Stimulated activated CD8-positive, alpha-beta memory T cell treated with anti-CD3 and anti-CD28 coated beads, Interleukin-4, amount 100 ng/mL, for 24 hours (primary cell): ENCODE measurements around the gene OR11A1.

ENCODE experiments used
- DNase-seq: peaks from one replicate; pipeline ENCODE4 v3.0.0-alpha.2; 2020; ENCODE audit warnings: low read depth

OR11A1 gene, protein sequence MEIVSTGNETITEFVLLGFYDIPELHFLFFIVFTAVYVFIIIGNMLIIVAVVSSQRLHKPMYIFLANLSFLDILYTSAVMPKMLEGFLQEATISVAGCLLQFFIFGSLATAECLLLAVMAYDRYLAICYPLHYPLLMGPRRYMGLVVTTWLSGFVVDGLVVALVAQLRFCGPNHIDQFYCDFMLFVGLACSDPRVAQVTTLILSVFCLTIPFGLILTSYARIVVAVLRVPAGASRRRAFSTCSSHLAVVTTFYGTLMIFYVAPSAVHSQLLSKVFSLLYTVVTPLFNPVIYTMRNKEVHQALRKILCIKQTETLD

DNA sequence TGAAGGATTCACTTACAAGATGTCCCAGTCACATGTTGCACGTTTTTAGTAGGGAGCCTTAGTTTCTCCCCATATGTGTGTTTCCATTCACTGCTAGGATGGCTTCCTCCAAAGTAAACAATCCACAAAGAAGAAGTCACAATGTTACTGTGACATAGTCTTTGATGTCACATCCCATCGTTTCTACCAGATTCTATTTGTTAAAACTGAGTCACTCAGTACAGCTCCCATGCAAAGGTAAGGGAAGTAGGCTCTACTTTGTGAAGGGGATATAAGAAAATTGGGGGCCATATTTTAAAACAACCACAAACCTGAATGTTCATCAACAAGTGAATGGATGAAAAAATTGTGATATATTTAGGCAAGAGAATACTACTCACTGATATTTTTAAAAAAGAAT lies at the start of gene OR11A1, which contains the start of gene OR2H1:
Gene OR11A1 (minus strand): TSS at position 101 of the 400 bp plus-strand sequence. CDS start 29,430 bp downstream, outside the sequence.
Gene OR2H1 (plus strand): TSS at position 185 of the 400 bp plus-strand sequence. CDS start 4,615 bp downstream, outside the sequence.
- DNase-seq, result no peak

DNA sequence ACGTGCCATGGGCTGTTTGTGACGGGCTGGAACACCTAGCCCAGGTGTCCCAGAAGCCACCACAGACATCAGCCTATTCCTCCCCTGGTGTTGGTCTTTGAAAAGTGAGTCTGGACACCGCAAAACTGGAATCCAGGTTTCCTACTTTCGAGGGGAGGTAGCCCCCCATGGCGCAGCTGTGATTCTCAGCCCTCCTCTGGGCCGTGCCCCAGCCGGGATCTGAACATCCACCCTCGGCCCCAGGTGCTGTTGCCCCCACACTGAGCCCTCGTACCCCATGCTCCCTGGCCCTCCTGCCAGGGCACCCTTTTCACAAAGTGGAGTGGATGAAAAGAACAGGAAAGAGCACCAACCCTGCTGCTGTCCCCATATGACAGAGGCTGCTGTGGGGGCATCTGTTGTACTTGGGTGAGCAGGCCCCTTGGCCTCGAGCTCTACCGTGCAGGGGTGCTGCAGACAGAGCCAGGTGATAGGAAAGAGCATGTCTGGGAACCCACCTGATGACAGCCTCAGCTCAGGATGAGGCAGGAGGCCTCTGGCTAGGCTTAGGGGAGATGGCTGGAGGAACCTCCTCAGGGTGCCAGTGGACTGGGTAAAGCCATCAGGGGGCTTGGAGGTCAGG lies 49.7 kb upstream of the OR11A1 start:
- DNase-seq, result no peak

DNA sequence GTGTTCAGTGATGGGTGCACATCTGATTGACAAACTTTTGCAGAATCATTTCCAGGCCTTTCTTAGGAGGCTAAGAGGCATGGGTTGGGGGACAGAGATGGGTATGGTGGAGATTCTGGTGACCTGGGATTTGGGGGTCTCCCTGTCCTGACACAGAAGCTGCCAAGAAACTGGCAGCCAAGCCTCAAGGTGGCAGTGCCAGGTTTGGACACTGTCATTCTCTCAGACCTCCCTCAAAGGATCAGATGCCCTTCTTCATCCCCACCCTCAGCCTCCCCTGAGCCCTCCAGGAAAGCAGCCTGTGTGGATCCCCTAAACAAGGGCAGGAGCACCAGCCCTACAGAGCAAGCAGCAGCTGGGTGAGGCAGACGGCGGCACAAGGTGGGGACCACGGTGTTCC lies 48.9 kb upstream of the OR11A1 start:
- no peak for DNase-seq

DNA sequence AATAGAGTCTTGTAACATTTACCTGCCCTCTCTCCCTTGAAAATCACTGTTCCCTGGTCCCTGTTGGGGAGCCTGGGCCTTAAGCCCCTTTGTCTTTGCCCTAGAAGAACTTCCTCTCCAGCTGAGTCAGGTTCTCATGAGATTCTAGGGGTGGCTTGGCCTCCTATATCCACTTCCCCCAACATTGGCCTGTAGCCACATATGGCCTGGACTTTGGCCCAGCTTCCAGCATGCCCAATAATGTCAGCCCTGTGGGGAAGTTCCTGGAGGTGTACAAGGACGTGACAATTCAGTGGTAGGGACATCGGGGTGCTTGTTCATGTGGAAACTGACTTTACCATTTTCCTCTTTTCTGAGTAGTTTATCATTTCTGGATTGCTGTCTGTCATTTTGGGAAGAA lies 48.1 kb upstream of the OR11A1 start:
- DNase-seq, result no peak

DNA sequence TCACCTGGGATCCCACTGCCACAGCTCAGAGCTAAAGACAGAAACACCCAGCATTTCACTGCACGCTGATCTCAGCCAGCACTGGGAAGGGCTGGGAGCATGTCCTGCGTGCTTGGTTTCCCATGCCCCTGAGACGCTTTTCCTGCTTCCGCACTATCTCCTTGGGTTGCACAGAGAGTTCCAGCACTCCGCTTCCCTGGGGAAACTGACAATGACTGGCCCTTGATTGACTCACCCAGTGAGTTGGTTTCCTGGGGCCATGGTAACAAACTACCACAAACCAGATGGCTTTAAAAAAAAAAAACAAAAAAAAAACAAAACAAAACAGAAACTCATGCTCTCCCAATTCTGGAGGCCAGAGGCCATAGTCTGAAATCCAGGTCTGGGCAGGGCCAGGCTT lies 45.7 kb upstream of the OR11A1 start:
- no peak for DNase-seq

DNA sequence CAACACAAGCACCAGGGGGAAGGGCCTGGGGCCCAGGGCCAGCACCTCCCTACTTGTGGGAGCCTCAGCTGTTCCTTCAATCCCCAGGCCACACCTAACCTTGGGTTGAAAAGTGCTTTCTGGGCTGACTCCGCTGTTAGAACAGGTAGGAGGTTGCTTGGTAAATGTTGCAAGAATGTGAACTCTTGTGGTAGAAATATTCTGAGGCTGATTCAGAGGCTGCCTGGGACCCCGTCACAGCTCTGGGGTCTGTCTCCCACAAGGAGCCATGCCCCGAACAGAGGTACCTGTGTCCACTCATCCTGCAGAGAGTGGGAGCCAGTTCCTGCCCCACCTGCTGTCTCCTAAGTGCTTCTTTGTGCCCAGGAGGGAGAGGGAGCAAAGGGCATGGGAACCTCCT lies 45.3 kb upstream of the OR11A1 start:
- no peak for DNase-seq

DNA sequence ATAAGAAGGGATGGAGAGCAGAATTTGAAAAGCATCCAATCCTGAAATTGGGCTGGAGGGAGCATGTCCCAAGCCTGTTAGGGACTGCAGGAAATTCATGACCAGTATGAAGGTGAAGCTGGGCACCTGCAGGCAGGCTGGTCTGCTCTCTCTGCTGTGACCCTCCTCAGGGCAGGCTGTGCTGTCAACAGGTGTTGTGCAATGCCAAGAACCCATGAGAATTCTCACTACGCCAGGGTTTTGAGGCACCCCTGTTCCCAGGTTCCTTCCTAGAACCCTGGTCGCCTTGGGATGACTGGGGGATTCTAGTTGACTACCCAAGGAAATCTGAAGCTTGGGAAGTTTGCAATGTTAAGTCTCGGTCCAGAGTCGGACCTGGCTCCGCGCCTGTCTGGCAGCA lies 44.2 kb upstream of the OR11A1 start:
- no peak for DNase-seq

DNA sequence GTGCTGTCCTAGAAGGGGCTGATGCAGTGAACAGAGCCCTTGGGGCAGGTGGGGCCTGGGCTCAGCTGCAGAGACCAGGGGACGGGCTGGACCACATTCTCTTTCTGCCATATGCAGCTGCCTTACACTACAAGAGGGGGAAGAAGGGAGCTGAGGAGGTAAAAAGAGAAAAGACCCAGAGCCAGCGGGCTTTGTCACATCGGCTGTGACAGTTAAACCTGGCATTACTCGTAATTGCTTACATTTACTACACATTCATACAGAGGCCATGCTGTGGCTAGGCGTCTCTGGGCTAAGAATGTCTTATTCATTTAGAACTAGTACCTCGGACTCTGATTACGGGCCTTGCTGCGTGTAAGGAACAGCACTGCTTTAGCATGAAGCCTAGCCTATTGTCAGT lies 43.7 kb upstream of the OR11A1 start:
- no peak for DNase-seq

DNA sequence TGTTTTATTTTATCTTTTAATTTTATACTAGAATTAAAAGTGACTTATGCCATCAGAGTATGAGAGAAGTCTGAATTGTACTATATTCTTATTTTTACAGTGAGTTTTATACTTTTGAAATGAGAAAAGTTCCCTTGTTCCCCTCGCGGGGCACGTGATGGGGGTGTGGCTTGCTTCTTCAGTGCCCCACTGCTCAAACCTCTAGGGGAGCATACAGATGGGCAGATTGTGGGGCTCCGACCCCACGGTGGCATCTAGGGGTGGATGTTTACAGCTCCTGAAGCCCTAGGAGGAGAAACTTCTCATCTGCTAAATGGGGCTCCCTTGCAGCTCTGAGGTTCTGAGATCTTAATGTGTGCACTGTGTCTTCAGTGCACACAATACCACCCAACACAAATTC lies 42.8 kb upstream of the OR11A1 start:
- DNase-seq, result no peak

DNA sequence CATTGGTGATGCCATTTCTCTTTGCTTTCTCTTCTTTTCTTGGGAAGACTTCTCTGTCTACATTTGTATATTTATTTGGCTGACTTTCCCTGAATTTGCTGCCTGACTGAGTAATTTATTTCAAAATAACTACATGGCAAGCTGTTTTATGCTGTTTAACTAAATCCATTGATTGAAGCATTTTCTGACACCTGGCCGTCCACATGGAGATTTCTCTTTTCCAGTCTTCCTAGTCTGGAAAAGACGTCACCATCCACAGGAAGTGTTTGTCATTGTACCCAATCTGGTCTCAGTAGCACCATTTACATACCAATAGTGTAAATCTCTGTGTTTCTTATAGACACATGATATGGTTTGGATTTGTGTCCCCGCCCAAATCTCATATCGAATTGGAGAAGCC lies 40.1 kb upstream of the OR11A1 start:
- DNase-seq, result no peak

DNA sequence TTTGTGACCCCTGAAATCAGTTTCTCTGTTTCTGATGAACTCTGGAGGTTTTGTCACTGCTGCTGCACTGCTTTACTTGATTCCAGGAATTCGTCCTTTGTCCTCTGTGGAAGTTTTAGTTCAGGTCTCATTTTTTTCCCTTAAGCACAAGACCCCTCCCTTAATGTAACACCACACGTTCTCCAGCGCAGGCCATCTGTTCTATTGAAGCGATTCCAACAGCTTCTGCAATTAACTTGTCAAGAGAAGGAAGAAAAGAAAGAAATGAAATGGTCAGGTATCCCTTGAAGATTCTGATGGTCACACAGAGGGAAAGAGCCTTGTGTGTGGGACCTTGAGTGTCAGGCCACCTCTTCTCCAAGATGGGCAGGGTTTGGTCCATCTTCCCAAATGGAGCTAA lies 38.7 kb upstream of the OR11A1 start:
- DNase-seq, result no peak

DNA sequence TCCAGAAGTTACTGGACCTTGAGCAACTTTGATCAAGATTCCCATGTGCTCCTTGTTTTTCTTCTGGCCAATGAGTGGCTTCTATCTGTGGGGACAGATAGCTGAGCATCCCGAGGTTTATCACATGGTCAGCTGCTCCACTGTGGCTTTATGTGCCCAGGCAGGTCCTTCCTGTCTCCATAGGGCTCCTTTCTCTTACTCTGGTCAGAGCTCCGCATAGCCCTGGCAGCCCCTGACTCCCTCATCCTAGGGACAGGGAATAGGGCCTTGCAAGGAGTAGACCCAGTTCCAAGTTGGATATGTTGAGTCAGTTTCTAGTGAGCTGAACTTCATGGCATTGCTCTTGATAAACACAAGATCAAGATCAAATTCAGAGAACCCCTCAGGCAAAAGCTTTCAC lies 37.3 kb upstream of the OR11A1 start:
- DNase-seq, result no peak

DNA sequence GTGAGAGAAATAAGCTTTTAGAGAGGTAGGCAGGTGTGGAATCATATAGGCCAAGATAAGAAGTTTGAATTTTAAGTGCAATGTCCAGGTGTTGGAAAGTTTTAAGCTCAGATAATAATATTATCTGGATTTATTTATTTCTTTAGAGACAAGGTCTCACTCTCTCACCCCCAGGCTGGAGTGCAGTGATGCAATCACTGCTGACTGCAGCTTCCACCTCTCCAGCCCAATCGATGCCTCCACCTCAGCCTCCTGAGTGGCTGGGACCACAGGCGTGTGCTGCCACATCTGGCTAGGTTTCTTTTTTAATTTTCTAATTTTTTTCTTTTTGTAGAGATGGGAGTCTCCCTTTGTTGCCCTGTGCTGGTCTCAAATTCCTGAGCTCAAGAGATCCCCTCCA lies 36.4 kb upstream of the OR11A1 start:
- no peak for DNase-seq

DNA sequence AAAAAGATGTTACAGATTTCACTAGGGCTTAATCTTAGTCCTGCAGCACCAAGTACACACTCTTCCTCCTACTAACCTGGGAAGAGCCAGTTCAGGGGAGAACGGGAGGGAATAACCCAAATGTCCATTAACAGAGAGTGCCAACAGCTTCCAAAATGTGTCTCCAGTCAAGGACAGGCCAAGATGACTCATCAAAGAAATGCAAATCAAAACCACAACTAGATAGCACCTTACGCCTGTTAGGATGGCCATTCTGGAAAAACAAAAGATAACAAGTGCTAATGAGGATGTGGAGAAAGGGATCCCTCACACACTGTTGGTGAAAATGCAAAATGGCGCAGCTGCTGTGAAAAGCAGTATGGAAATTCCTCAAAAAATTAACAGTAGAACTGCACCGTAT lies 34.7 kb upstream of the OR11A1 start:
- no peak for DNase-seq

DNA sequence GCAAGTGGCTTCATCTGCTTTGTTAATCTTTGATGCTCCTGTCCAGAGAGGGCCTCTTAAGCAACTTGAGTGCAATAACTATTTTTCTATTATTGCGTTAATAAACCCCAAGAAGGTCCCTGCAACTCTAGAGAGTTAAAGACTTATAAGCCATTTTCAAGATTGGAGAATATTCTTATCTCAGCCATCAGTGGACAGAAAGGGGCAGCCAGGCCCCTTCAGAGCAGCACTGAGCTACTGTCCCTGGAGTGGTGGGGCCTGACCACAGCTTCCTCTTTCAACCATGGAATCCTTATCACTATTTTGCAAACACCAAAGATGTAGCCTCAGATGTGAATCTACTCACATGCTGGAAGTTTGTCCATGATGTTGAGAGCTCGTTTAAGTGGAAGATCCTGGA lies 33.7 kb upstream of the OR11A1 start:
- no peak for DNase-seq

DNA sequence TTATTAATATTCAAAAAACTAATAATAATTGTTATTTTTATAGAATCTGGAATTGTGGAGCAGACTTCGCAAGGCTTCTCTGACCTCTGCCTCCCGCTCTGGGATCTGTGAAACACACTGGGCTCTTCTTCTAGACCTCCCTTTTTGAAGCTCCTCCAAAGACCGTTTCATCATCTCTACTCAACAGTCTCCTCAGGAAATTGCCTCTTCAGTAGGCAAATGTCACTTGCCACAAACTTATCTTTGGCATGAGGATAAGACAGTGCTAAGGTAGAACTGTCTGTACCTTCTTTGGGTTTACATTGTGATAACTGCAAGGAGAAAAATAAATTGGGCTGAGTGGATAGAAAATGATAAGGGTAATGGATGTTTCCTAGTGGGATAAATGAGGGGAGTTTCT lies 33.2 kb upstream of the OR11A1 start:
- no peak for DNase-seq

DNA sequence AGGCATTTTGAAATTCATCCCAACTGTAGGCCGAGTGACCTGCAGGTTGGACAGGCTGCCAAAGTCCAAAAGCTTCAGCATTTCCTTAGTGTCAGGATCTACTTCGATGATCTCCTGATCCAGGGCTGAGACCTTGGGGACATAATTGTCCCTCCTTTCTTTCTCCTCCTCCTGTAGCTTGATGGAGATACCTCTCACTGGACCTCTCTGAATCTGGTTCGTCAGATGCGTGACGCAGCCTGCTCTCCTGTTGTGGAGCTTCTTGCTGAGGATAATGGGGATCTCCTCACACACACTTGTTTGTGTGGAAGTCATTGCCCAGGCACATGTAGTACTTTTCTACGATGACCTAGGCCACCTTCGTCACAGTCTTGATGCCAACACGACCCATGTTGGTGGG lies 32.4 kb upstream of the OR11A1 start:
- no peak for DNase-seq

DNA sequence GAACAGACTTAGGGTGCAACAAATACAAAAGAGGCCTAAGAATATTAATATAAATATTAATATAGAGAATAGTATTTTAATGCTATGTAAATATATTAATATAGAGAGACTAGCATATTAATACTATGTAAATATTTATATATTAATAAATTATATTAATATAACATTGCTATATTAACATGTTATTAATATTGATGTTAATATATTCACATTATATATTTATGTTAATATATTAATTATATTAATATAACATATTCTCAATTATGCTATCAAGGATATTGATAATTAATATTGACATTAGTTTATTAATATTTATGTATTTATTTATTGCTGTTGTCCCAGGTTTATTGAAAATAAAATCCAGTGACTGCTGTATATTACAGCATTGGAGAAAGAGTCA lies 32.0 kb upstream of the OR11A1 start:
- no peak for DNase-seq

DNA sequence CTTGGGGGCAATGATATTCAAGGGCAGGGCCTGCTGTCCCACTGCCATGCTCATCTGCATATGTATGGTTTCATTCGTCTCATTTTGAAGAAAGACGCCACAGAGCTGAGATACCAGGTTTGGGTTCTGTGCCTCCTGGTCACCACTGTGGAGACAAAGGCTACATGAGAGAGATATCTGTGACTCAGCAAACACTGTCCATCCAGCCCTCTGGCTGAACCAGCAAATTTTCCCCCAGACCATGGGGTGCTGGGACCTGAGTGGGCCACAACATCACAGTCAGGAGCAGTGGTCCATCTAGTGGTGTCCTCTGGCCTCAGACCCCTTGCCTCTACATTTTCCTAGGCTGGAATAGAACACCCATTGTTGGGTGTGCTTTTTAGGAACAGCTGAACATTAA lies 30.8 kb upstream of the OR11A1 start, which contains the start of gene MAS1L:
Gene MAS1L (minus strand): TSS at position 297 of the 400 bp plus-strand sequence. CDS start 54 bp downstream, at position 243.
- no peak for DNase-seq

DNA sequence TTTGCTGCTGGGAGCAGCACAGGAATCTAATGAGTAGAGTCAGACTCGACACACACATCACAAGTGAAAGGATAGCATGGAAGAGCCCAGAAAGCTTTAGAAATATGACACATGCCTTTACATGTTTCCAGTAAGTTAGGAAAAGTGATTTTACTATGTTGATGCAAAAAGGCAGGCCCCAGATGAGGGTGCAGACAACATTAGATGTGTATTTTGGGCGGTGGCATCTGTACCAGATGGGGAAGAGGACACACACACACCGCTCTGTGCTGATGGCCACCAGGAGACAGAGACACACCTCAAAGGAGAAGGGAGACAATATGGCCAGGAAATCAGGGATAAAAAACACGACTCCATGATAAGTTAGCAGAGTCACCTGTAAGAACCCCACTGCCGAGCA lies 30.3 kb upstream of the OR11A1 start:
- DNase-seq, result no peak

DNA sequence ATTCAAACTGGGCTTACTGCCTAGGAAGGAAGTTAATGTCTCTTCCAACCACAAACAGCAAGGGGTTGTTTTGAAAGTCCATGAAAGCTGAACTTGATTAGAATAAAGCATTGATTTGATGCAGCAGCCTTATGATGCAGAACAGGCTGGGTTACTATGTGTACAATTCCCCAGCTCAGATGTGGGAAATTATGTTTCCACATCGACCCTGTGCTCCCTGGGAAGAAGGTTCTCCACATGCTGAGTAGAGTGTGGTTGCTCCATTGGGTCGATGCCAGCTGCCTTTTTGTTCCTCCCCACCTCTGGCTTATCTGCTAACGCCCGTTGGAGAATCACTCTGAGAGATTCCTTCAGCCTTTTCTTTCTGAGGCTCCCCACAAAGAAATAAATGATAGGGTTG lies 29.7 kb upstream of the OR11A1 start:
- no peak for DNase-seq

DNA sequence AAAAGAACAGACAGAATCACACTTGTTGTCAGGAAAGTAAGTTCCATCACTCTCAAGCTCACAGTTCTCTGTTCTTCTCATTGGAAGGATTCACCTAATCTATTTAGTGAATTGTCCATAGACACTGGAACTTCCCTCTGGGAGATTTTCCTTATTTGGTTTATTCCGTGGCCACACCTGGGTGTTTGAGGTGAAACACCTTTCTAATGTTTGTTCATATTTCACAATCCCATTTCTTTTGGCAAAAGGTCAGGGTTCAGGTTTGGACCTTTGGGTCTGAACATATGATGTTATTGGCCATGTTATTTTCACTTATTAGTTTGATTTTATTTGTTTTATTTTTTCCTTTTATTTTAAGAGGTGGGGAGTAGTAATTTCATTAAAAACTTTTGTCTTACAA lies 26.9 kb upstream of the OR11A1 start:
- no peak for DNase-seq

DNA sequence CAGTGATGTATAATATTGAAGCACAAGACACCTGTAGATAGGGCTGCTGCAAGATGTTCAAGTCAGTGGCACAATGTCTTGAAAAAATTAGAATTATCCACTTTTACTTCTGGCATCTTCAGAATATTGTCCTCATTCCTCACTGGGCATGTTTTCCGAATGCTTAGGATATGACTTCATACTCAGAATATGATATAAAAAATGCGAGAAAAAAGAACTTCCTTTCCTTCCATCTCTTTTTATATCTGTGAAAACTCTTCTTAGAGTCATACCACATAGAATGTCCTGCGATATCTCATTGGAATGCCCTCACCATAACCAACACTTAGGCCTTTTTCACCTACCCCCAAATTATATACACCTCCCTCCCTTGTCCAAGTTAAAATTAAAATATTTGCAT lies 26.3 kb upstream of the OR11A1 start:
- no peak for DNase-seq

DNA sequence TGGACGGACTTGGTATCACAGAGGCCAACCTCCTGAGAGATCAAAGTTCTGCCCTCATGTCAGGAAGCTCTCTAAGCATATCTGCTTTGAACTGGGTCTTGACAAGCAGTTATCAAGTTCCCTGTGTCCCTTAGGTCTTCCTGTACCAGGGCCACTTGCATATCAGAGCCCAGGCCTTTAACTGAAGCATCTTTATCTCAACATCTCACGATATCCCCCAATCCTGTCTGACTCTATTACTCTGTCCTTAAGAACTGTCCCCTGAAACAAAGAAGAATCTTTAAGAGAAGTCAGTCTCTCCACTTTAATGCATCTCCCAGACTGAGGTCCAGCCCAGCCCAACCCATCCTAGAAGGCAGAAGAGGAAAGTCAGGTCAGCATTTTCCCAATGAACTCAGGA lies 22.7 kb upstream of the OR11A1 start:
- DNase-seq, result no peak
